ENCODE data around the gene RPTOR. TPM values are rescaled to one million over a fixed set of nuclear protein-coding genes. Genes with fewer than 3 reads are reported as not detected.

RPTOR gene
- total RNA-seq, 1 donor from 2014 or later: 18.8 TPM

DNA sequence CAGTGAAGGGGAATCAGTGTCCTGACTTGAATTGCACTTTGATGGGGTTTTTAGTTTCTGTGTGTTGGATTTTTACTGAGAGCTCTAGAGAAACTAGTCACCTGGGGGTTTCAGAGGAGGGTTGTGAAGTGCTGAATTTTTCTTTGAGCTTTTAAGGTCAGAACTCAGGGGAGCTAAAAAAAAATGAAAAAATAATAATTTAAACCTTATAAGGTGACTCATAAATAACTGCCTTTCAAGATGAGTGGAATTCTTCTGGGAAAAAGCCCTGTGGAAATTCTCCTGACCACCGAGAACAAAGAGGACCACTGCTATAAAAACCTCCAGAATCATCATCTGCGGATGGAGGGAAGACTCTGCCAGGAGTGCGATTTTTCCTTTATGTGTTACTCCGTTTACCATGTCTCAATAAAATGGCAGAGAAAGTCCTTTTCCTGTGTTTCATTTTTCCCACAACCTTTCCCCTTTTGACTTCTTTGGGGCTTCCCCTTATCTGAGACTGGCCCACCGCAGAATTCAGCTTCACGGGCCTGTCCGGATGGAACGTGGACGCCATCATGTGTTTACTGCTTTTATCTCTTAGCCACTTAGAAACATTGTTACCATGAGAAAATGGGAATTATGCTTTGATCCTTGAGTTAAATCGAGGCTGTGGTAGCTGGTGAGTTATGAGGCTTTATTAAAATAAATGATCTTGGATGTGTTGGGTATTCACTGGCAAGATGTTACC, 39.7 kb downstream of the RPTOR start:
- ATAC-seq (no peak), DNase-seq (ENCODE audit: low spot score) (no peak)

DNA sequence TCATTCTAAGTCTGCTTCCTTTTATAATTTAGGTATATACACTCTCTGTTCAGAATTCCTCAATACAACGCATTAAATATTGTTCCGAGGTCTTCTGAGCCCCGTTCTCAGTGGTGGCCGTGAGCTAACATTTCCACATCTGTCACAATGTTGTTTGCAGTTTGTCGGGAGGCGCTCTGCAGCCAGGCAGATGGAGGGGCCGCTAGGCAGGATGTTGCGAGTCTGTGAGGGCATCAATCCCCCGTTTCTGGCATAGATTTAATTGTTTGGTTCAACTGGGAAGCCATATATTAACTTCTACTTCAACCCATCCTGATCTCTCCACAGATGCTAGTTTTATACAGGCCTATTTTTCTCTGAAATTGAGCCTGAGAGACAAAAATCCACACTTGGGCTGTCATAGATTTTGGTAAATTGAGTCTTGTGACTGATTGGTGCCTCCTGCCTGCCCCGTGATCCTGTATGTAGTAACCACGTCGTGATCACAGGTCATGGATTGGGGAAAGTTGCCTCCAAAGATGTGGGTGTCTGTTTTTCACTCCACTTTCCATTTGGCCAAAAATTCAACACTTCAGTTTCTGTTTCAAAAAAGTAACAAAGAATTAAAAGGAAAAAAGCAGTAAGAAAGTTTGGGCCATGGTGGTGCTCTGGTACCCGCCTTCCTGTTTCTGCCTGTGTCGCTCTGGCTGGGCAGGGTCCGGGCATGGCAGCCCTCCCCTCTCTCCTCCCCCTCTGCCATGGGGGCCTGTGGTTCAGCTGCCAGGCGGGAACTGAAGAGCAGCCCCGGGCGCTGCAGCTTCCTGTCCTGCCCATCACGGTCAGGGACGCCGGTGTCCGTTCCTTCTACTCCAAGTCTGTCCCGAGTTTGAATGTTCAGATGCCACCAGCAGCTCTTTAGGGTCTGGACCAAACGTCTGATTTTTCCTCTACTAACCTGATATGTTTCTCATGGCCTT, 41.5 kb downstream of the RPTOR start:
- DNase-seq (ENCODE audit: low spot score): no peak
- no peak for ATAC-seq

DNA sequence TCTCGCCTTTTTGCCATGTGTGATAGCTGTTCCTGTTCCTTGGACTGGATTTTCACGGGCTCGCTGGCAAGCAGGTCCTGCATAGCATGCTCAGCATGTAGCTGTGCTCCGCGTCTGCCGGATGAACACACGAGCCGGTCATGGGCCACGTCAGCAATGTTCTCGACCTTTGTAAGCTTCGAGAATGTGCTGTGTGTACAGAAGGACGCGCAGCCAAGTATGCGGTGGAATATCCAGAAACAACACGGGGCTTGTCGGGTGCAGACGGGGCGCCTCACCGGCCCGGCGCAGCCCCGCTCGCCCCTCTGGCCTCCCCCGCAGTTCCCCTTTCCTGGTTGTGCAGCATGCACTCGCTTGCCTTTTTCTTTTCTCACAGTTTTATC, 42.2 kb downstream of the RPTOR start:
- ATAC-seq (no peak), DNase-seq (ENCODE audit: low spot score) (no peak)

DNA sequence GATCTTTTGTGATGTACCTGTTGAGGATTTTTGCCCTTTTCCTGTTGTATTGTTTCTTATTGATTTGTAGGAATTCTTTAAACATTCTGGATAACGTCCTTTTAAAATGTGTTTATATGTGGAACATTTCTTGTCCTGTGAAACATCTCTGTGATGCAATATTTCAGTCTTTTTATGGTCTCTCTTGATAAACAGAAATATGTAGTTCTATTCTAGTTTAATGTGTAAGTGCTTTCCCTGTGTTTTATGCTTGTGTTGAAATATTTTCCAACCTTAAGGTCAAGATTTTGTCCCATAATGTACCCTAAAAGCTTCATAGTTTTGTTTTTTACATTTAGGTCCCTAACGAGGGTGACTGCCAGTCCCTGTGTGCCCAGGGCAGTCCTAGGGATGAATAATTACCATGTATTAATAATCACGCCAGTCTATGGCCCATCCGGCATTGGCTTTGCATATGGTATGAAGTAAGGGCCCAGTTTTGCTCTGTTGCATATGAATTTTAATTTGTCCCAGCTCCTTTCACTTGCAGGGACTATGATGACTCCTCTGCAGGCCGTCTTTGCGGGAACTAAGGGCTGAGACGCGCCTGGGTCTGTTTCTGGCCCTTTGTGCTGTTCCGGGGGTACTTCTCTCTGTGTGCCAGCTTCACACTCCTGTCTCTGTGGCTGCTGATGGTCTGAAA, 44.2 kb downstream of the RPTOR start:
- ATAC-seq (no peak), DNase-seq (ENCODE audit: low spot score) (no peak)

DNA sequence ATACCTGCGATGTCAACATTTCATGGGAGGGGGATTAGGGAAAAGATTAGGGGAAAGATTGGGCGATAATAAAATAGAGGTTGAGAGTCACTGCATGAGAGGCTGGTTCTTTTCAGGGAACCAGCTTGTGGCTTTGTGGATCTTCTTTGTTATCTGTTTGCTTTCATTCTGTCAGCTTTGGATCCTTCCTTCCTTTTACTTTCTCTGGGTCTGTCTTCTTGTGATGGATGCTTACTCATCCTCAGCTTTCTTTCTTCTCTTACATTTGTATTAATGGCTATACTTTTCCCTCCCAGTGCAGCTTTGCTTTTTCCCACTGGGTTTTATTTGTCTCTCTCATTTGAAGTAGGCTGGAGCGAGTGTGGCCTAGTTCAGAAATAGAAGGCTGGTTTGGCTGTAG, 47.1 kb downstream of the RPTOR start:
- no peak for ATAC-seq
- DNase-seq (ENCODE audit: low spot score): no peak

DNA sequence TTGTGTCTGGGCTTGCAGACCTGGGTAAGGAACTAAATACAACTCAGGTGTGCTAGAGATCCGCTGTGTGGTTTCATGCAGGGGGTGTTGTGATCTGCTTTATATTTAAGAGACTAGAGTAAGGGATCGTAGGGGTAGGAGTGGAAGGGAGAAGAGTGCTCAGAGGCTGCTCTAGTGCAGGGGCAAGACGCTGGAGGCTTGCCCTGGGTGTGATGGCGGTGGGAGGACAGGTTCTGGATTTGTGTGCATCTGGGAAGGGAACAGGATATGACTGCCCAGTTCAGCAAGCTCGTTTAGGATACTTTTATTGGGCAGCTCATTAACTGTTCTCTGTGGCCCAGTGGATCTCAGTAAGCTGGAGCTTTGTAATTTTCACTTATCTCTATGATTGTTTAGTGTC, 47.6 kb downstream of the RPTOR start:
- no peak for DNase-seq (ENCODE audit: low spot score)
- no peak for ATAC-seq

DNA sequence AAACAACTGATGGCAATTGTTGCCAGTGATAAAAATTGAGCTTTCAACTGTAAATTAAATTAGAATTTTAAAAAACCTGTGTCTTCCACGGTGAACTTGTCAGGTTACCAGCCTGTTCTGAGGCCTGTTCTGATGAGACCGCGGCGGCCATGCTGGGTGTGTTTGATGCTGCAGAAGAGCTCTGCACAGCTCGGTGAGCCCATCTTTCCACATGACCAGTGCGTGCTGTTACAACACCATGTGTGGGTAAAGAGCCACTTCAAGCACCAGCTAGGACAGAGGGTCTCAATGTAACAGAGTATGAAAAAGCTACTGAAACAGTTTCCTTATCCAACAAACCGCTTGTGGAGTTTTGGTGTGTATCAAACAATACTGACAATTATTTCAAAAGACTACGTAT, 48.5 kb downstream of the RPTOR start:
- DNase-seq (ENCODE audit: low spot score) (no peak), ATAC-seq (no peak)

DNA sequence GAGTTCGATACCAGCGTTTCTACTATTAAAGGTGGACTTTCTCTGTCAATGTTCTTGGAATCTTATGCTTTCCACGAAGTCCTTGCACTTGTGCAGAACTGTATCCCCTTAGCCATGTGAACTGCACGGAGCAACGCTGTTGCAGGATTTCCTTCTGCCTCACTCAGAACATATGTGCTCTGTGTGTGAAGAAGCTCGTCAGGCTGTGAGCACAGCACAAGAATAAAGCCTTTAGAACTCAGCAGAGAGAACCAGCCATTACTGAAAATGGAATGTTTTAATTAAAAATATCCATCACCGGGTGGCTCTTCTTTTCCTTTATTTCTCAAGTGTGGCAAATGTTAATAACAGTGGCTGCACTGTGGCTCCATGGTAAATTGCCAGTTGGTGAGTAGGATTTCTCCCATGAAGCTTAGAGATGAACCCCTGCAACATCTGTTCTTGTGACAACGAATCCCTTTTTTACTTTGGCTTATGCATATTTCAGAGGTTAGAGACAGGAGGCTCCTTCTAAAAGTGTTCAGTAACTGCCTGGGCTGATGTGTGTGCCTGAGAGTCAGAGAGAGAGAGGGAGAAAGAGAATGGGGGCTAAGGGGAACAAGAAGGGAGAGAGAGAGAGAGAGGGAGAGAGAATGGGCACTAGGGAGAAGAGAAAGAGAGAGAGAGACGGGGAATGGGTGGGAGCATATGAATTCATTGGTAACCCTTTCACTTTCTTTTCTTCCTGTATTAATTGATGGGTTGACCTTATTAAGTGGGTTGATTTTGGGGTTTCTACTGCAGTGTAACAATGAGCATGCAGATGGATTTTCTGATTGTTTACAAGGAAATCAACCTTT, 50.0 kb downstream of the RPTOR start:
- no peak for ATAC-seq

DNA sequence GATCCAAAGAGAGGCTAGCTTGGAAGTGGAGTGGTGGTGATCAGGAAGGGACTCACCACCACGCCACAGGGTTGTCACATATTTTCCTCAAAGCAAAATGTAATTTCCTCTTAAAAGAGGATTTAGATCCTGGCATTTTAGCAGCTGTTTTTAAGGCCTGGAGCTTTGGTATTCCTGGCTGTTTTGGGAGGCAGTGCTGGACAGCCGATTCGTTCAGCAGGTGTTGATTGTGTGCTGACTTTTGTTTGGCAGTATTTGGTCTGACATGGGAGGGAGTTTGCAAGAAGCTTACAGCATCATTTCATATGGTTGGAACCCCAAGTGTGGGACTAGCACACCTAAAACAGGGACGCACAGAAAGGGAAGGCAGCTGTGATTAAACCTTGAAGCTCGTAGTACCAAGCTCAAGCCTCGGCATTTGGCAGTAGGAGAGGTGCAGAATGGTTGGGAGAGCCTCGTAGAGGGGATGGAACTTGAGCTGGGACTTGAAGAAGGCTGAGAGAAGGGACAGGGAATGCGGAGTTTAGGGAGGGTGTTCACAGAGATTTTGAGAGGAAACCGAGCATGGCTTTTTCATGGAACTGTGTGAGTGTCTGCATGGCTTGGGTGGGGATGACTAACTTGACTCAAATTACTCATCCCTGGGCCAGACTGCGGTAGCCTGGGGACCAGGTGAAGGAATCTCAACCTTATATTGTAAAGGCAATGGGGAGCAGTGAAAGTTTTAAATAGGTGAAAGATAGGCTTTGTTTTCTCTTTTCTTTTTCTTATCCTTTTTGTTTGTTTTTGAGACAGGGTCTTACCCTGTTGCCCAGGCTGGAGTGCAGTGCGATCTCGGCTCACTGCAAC, 52.3 kb downstream of the RPTOR start:
- no peak for ATAC-seq
- DNase-seq (ENCODE audit: low spot score): no peak

More for the DNA sequence above, 50.0 kb downstream of the RPTOR start:
- no peak for DNase-seq (ENCODE audit: low spot score)

DNA sequence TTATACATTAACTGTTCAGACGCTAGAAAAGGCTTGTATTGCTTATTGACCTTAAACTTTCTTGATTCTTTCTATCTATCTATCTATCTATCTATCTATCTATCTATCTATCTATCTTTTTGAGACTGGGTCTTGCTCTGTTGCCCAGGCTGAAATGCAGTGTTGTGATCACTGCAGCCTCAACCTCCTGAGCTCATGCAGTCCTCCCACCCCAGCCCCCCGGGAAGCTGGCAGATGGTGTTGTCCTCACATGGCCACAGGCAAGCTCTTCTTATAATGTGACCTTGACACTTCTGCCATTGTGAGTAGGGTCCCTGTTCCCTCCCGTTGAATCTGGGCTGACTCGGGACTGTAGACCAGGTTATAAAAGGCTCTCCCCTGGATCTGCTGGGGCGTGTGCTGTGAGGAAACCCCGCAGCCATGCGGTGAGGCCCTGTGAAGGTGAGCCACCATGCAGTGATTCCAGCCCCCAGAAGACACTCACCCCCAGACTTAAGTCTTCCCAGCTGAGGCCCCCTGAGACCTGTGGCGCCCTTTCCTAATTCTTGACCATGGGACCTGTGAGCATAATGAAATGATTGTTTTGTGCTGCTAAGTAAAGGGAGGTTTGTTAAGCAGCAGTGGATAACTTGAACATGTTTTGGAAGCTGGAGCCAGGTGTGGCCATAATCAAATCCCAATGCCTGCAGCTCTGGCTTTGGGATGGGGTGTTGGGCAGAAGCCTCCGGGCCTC, 54.3 kb downstream of the RPTOR start:
- DNase-seq (ENCODE audit: low spot score): no peak
- ATAC-seq: no peak

GRCh38 chr17:80599546-80600305, 55.1 kb downstream of the RPTOR start:
- DNase-seq (ENCODE audit: low spot score) (no peak), ATAC-seq (peak; percentile 81)

GRCh38 chr17:80601146-80601545, 56.5 kb downstream of the RPTOR start:
- DNase-seq (ENCODE audit: low spot score) (no peak), ATAC-seq (no peak)

- ATAC-seq: no peak
- no peak for DNase-seq (ENCODE audit: low spot score)
Measured at GRCh38 chr17:80603396-80603795, 58.8 kb downstream of the RPTOR start.

DNA sequence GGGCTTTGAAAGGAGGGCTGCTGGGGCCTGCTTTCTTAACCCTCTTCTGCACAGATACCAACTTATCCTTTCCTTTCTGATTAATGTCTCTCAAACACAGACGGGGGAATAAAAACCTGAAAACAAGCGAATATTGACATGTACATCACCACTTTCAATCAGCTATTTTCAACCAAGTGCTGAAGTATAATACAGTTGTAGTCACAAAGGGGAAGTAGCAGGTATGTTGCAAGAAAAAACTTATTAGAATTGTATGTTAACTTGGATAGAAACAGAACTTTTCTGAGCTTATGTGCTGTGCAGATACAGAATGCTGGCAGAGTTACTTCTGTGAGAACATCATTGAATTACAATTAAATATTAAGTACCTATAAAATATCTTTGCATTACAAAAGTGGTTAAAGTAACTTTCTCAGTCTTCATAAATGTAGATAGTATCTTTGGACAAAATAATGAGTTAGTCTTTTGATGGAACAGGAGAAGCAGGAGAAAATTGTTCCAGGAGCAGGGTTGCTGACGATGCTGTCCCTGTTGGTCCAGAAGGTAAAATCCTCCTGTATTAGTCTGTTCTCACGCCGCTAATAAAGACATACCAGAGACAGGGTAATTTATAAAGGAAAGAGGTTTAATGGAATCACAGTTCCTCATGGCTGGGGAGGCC, 59.5 kb downstream of the RPTOR start:
- no peak for ATAC-seq

GRCh38 chr17:80604670-80605010, 60.0 kb downstream of the RPTOR start:
- DNase-seq (ENCODE audit: low spot score) (no peak), ATAC-seq (no peak)

More for the DNA sequence above, 59.5 kb downstream of the RPTOR start:
- DNase-seq (ENCODE audit: low spot score): no peak

DNA sequence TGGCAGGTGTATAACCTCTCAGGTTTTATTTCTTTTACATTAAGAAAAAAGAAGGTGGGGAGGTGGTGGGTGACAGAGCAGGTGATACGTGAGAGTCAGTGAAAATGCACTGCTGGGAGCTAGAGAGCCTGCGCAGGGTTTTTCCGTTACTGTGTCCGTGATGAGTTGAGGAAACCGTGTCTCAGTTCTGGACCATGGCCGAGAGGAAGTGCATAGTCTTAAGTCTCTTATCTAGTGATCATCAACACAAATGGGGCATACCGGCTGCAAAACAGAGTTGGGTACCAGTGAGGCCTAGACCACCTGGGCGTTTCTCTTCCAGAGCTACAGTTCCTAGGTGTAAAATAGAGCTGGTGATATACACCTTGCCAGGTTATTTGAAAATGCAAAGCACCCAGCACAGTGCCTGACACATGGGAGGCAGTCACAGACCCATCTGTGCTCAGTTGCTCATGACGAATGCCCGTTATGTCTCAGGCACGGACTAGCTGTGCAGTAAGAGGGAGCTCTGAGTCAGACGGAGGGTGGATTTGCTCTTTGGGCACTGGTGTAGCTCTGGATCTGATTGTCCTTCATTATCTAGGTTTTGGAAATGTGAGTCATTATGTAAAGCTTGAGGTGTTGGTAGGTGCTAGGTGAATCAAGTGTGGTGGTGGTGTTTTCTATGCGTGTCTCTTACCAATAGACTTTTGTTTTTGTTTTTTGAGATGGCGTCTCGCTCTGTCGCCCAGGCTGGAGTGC, 60.9 kb downstream of the RPTOR start:
- ATAC-seq (peak; percentile 14), DNase-seq (ENCODE audit: low spot score) (no peak)

GRCh38 chr17:80608326-80608725, 63.7 kb downstream of the RPTOR start:
- DNase-seq (ENCODE audit: low spot score): no peak
- ATAC-seq: no peak
